Nephron (organoid): Measurements from ENCODE around the gene OPTN.
"Not testable (repeated sequence)": the region's sequence is repeated elsewhere in the genome, so short reads cannot be mapped to it uniquely, and the experiment has no call there.

ENCODE experiments used
- H3K27ac Mint-ChIP-seq, 3 experiments: 2 replicates each; pipeline ENCODE4 v1.8.0; 2020; ENCODE audit warnings: mixed read lengths in 3 of 3, mild to moderate bottlenecking in 2 of 3, moderate library complexity in 1 of 3
- H3K27me3 Mint-ChIP-seq: 2 replicates; pipeline ENCODE4 v1.8.0; 2021; ENCODE audit warnings: low read depth, mild to moderate bottlenecking, moderate library complexity, mixed read lengths
- H3K36me3 Mint-ChIP-seq: 2 replicates; pipeline ENCODE4 v1.8.0; 2020; ENCODE audit warnings: low read depth, mixed read lengths
- H3K4me1 Mint-ChIP-seq: 2 replicates; pipeline ENCODE4 v1.8.0; 2020; ENCODE audit warnings: mixed read lengths
- H3K4me3 Mint-ChIP-seq, 3 experiments: 2 replicates each; pipeline ENCODE4 v1.8.0; 2020; ENCODE audit warnings: mild to moderate bottlenecking in 3 of 3, mixed read lengths in 3 of 3, moderate library complexity in 2 of 3
- H3K9me3 Mint-ChIP-seq: 2 replicates; pipeline ENCODE4 v1.8.0; 2020; ENCODE audit warnings: mixed read lengths
- CTCF ChIP-seq, 3 experiments: fragments of 200-600 bp; sonication (generic); IDR thresholded peaks; one replicate each; pipeline ENCODE4 v1.5.0; 2021; ENCODE audit warnings: antibody characterized with exemption in 3 of 3; ENCODE audit not compliant: unreplicated experiment in 3 of 3

The OPTN gene

GRCh38 chr10:13092291-13093102 lies 7.5 kb upstream of the OPTN start:
- Mint-ChIP-seq H3K36me3 (no peaks in the 10 kb centered on the region), H3K27ac (peak overlapping the region; percentile 61 to 74 (median 63)), H3K27me3 (peaks cover 3% of the 10 kb centered on the region), H3K9me3 (no peaks in the 10 kb centered on the region), H3K4me1 (peaks cover 26% of the 10 kb centered on the region), H3K4me3 (no peak overlapping the region)
- no peak for TF ChIP-seq CTCF (IDR thresholded peaks at IDR 0.05; ENCODE audit: unreplicated experiment in 3 of 3)

- not testable (repeated sequence) for H3K36me3 Mint-ChIP-seq, H3K9me3 Mint-ChIP-seq, H3K4me3 Mint-ChIP-seq, H3K27ac Mint-ChIP-seq, H3K27me3 Mint-ChIP-seq
- H3K4me1 Mint-ChIP-seq = peaks cover 23% of the 10 kb centered on the region
These were observed 5.9 kb upstream of the OPTN start for GRCh38 chr10:13094082-13094481.

- no peak overlapping the region for H3K4me3 Mint-ChIP-seq
- TF ChIP-seq CTCF (IDR thresholded peaks at IDR 0.05; ENCODE audit: unreplicated experiment in 3 of 3) = no peak
- peaks cover 27% of the 10 kb centered on the region for H3K4me1 Mint-ChIP-seq
- no peaks in the 10 kb centered on the region for H3K9me3 Mint-ChIP-seq
- no peak overlapping the region for H3K27ac Mint-ChIP-seq
- H3K36me3 Mint-ChIP-seq = no peaks in the 10 kb centered on the region
- peaks cover 3% of the 10 kb centered on the region for H3K27me3 Mint-ChIP-seq
These were observed 4.9 kb upstream of the OPTN start for GRCh38 chr10:13095094-13095493.

- Mint-ChIP-seq H3K4me3 (no peak overlapping the region), H3K4me1 (peaks cover 33% of the 10 kb centered on the region), H3K27ac (no peak overlapping the region), H3K27me3 (peaks cover 3% of the 10 kb centered on the region), H3K36me3 (no peaks in the 10 kb centered on the region), H3K9me3 (no peaks in the 10 kb centered on the region)
- TF ChIP-seq CTCF (IDR thresholded peaks at IDR 0.05; ENCODE audit: unreplicated experiment in 3 of 3) = no peak
These were observed 4.0 kb upstream of the OPTN start for GRCh38 chr10:13095929-13096328.

- H3K36me3 Mint-ChIP-seq = no peaks in the 10 kb centered on the region
- peak in 1 of 3 experiments; percentile 13 for TF ChIP-seq CTCF (IDR thresholded peaks at IDR 0.05; ENCODE audit: unreplicated experiment in 3 of 3)
These were observed 758 bp upstream of the OPTN start for GRCh38 chr10:13099144-13099665.

GRCh38 chr10:13100349-13101294 lies 659 bp downstream of the OPTN start:
- peaks cover 3% of the 10 kb centered on the region for H3K27me3 Mint-ChIP-seq
- H3K9me3 Mint-ChIP-seq = no peaks in the 10 kb centered on the region

More at GRCh38 chr10:13099144-13099665, 758 bp upstream of the OPTN start:
- H3K4me3 Mint-ChIP-seq = peak overlapping the region; percentile 93 to 94 (median 93)
- H3K27me3 Mint-ChIP-seq = peaks cover 3% of the 10 kb centered on the region
- H3K9me3 Mint-ChIP-seq = no peaks in the 10 kb centered on the region
- peaks cover 14% of the 10 kb centered on the region for H3K4me1 Mint-ChIP-seq
- peak overlapping the region; percentile 75 to 89 (median 86) for H3K27ac Mint-ChIP-seq

More at GRCh38 chr10:13100349-13101294, 659 bp downstream of the OPTN start:
- Mint-ChIP-seq H3K4me1 (peaks cover 14% of the 10 kb centered on the region), H3K36me3 (no peaks in the 10 kb centered on the region), H3K27ac (peak overlapping the region; percentile 8 to 66 (median 20)), H3K4me3 (peak overlapping the region; percentile 64 to 82 (median 79))
- no peak for TF ChIP-seq CTCF (IDR thresholded peaks at IDR 0.05; ENCODE audit: unreplicated experiment in 3 of 3)
